ENCODE data around the gene MREG.
"Not testable (repeated sequence)": the region's sequence is repeated elsewhere in the genome, so short reads cannot be mapped to it uniquely, and the experiment has no call there.

The MREG gene

DNA sequence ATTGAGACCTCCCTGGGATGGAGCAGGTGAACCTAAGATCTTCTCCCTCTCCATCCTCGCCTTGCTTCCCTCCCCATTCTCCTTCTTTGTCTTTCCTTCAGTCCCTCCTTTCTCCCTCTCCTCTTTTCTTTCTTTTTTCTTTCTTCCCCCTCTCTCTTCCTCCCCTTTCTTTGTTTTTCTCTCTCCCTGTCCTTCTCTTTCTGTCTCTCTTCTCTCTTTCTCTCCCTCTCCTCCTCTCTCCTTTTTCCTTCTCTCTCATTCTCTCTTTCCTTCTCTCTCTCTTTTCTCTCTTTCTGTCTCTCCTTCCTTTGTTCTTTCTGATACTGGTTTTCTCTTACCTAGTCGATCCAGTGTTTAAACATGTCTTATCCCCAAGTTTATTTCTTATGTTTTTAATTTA lies 10.7 kb downstream of the MREG start:
- TF ChIP-seq CTCF (IDR thresholded peaks at IDR 0.05; ENCODE audit: low read depth, low read length): no peak
- DNase-seq (ENCODE audit: extremely low read depth, low read depth): no peak

DNA sequence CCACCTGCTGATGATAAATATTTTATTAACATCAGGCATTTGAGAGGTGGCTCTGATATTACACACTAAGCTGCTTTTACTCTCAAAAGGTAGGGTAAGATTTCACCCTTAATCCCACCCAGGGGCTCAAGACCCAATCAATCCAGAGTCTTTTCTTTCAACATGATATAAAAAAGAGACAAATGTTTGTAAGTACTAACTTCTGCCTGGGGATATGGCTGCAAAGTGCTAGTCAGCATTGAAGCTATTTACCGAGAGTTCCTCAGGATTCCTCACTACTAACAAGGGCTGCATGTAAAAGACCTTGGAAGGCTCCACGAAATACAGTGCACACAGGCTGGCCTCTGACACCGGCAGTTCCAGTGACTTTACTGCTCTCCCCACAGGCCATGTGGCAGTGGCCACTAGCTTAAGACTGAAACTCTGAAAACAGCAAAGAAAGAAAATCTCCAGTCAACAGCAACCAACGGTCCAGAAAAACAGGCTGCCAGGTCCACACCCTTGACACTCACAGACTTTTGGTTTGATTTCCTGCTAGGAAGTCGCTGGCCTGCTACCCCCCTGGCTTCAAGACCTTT lies 11.2 kb downstream of the MREG start:
- TF ChIP-seq CTCF (IDR thresholded peaks at IDR 0.05; ENCODE audit: low read depth, low read length): no peak

GRCh38 chr2:216001216-216002100 lies 11.9 kb downstream of the MREG start:
- no peak for TF ChIP-seq CTCF (IDR thresholded peaks at IDR 0.05; ENCODE audit: low read depth, low read length)
- DNase-seq (ENCODE audit: extremely low read depth, low read depth): no peak

More for the DNA sequence above, 11.2 kb downstream of the MREG start:
- no peak for DNase-seq (ENCODE audit: extremely low read depth, low read depth)

DNA sequence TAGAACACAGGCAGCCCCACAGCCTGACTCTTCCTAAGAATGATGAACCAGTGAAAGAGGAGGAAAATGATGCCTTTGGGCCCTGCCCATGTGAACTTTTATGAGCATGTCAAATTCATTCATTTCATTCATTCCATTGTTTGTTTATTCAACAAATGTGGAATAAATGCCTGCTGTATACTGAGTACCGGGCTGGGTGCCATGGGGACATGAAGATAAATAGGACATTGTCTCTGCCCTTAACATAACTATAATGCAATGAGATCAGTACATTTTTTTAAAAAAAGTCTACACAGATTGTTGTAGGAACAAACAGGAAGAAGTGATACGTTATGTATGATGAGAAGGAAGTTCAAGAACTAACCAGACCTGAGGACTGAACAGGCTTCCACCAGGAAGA lies 14.7 kb downstream of the MREG start:
- DNase-seq (ENCODE audit: extremely low read depth, low read depth): no peak
- TF ChIP-seq CTCF (IDR thresholded peaks at IDR 0.05; ENCODE audit: low read depth, low read length): no peak

DNA sequence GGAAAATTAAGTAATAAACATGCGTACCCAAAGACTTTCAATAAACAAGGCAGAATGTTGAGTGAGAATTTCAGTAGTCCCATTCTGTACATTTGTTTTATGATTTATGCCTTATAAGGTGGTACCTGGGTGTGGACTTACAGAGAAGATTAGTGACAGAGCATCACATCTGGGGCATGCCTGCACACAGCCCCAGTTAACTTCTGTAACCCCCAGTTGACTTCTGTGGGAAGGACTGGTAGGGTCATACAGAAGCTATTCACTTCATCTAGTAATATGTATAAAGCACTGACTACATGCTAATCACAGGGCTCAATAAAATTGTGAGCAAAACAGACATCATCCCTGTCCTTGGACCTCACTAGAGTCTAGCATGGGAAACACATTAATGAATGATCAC lies 16.1 kb downstream of the MREG start:
- no peak for DNase-seq (ENCODE audit: extremely low read depth, low read depth)
- no peak for TF ChIP-seq CTCF (IDR thresholded peaks at IDR 0.05; ENCODE audit: low read depth, low read length)

GRCh38 chr2:215994911-215995310 lies 18.4 kb downstream of the MREG start:
- TF ChIP-seq CTCF (IDR thresholded peaks at IDR 0.05; ENCODE audit: low read depth, low read length): no peak
- no peak for DNase-seq (ENCODE audit: extremely low read depth, low read depth)

DNA sequence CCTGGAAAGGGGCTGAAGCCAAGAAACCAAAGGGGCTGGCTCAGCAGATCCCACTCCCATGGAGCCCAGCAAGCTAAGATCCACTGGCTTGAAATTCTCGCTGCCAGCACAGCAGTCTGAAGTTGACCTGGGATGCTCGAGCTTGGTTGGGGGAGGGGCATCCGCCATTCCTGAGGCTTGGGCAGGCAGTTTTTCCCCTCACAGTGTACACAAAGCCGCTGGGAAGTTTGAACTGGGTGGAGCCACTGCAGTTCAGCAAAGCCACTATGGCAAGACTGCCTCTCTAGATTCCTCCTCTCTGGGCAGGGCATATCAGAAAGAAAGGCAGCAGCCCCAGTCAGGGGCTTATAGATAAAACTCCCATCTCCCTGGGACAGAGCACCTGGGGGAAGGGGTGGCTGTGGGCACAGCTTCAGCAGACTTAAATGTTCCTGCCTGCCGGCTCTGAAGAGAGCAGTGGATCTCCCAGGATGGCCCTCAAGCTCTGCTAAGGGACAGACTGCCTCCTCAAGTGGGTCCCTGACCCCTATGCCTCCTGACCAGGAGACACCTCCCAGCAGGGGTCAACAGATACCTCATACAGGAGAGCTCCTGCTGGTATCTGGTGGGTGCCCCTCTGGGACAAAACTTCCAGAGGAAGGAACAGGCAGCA lies 24.7 kb downstream of the MREG start:
- DNase-seq (ENCODE audit: extremely low read depth, low read depth): not testable (repeated sequence)
